GM12875 (cell line): ENCODE data around the gene MLPH.

Source experiments
- H3K4me3 ChIP-seq: one replicate; pipeline ENCODE4 v1.5.1; 2011; ENCODE audit warnings: low read depth, low read length, control low read depth
- CTCF ChIP-seq: IDR thresholded peaks from 2 replicates; pipeline ENCODE4 v1.5.1; 2011; ENCODE audit warnings: low read depth, mild to moderate bottlenecking, control low read depth, inconsistent platforms, low read length, moderate library complexity, borderline replicate concordance; ENCODE audit not compliant: insufficient read depth

MLPH gene

GRCh38 chr2:237513693-237514092, 26.6 kb downstream of the MLPH start:
- H3K4me3 ChIP-seq, result no peak overlapping the region
- TF ChIP-seq CTCF, result no peak

GRCh38 chr2:237514474-237515130, 27.6 kb downstream of the MLPH start:
- no peak for TF ChIP-seq CTCF
- H3K4me3 ChIP-seq, result no peak overlapping the region

- no peak for TF ChIP-seq CTCF
- H3K4me3 ChIP-seq, result no peak overlapping the region
Measured at GRCh38 chr2:237515166-237515565, 28.1 kb downstream of the MLPH start.

- no peak for TF ChIP-seq CTCF
- H3K4me3 ChIP-seq, result no peak overlapping the region
Measured at GRCh38 chr2:237515621-237516275, 28.7 kb downstream of the MLPH start.

- TF ChIP-seq CTCF, result no peak
Measured at GRCh38 chr2:237517163-237517562, 30.1 kb downstream of the MLPH start.

GRCh38 chr2:237517990-237518389, 30.9 kb downstream of the MLPH start:
- no peak for TF ChIP-seq CTCF
- H3K4me3 ChIP-seq, result no peak overlapping the region

More at GRCh38 chr2:237517163-237517562, 30.1 kb downstream of the MLPH start:
- H3K4me3 ChIP-seq, result no peak overlapping the region
